NCI-H345 (cell line): ENCODE measurements around the gene GALNT18.
A peak's percentile ranks its signal among the peaks of the same experiment; 100 is the strongest.

Experiments used
- DNase-seq: peaks from one replicate; lab custom pipeline; 2025; lab: John Stamatoyannopoulos, UW

Gene GALNT18

DNA sequence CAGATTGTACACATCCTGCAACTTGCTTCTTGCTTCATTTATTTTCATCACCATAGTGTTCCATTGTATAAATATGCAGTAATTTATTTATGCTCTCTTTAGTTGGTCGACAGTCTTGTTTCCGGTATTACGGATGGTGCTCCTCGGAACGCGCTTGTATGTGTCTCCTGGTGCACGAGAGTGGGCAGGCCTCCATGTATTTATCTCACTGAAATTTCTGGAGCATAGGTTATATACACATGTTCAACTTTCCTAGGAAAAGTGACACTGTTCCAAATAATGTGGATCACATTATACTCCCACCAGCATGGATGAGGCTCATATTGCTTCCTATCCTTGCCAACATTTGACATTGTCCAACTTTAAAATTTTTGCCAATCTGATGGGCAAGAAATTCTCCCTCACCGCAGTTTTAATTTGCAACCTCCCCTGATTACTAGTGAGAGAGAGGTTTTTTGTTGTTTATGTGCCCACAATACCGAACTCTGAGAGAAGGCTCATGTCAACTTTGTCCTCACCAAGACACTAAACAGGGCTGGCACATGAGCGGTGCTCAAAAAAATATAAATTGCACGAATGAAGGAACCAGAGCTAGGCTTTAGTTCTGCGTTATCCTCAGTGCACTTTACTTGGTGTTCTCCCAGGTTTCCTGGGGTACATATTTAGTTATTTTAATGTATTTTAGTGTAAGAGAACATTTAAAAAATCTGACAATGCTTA, 272.5 kb downstream of the GALNT18 start:
- DNase-seq, result no peak

DNA sequence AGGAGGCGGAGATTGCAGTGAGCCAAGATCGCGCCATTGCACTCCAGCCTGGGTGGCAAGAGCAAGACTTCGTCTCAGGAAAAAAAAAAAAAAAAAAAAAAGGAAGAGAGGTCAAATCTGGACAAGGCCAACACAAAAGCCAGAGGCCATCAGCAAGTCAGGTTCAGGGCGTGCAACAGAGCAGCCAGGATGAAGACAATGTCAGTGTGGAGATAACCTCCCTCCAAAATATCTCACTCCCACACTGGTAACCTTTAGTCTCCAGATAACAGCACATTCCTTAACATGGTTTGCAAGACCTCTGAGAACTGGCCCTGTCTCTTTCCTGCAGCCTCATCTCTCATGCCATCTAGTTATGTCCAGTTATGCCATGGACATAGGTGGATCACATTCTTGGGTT, 273.5 kb downstream of the GALNT18 start:
- no peak for DNase-seq

DNA sequence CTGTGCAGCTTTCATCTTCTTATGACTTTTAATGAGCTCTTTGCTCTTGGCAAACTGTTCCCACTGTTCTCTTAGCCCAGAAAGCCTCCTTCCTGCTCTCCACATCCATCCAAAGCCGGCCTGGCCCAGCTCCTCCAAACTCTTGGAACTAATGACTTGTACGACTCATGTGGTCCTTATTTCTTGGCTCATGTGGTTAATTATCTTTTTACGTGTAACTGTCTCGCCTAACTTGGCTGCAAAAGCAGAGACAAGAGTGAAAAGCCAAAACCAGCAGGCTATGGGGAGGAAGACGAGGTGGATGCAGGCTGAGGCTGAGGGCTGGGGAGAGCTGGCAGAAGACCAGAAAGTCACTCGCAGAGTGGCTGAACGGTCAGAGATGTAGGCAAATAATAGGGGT, 274.2 kb downstream of the GALNT18 start:
- DNase-seq, result no peak

DNA sequence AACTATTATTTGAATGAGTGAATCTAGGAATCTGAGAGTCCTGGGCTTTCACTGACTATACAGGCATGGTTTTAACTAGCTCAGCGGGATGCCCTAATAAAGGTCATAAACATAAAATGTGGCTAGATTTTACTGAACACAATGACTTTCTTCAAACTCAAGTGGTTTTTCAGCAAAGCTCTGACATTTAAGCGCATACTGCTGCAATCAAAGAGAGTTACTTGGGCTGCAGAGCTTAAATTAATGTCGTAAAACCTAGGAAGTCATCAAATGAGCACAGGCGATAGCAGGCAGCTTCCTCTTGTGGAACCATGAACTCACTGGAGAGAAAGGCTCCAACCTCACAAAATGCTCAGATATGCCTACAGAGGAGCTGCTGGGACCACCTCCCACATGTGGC, 275.5 kb downstream of the GALNT18 start:
- DNase-seq, result no peak

DNA sequence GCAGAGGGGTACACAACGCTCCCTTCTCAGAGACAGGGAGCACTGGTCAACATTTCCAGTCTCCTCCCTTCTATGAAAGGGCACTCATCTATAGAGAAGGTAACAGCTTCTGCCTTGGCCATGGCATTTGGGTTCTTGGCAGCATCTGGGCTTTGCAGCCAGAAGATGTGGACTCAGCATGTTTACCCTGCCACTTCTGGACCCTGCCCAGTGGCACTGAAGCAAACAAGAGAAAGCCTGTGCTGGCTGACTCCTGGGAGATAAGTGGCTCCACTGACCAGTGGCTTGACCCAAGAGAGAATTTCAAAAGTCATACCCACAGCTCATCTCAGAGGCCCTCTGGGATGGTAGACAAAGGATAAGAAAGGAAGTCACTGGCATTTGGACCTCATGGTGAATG, 276.7 kb downstream of the GALNT18 start:
- no peak for DNase-seq

DNA sequence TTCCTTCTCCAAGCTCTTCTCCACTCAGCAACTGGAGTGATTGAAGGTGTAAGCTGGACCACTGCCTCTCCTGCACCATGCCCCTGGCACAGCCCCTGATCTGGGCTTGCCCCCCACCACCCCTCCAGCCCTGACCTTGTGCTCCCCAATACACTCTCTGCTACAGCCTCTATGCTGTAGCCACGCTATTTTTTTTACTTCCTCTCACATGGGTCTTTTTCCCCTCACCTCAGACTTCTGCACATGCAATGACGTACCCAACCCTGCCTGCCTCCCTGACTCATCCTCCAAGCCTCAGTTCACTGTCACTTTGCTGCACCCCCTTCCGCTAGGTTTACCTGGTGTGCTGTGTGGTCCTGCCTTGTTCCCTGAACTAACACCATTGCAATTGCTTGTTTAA, 277.8 kb downstream of the GALNT18 start:
- no peak for DNase-seq

DNA sequence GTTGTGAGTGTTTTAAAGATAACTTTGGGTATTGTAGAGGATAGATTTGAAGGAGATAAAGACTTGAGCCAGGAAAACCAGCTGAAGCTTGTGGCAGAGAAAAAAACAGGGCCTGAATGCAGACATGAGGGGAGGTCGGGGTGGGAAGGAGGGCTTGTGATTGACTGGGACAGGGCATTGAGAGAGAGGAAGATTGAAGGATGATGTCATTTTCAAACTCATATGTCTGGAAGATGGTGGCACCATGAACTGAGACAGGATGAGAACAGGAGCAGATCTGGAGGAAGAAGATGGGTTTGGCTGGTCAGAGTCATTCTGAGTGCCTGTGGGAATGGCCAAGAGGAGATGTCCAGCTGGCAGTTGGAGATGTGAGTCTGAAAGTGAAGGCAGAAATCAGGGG, 283.5 kb downstream of the GALNT18 start:
- no peak for DNase-seq

DNA sequence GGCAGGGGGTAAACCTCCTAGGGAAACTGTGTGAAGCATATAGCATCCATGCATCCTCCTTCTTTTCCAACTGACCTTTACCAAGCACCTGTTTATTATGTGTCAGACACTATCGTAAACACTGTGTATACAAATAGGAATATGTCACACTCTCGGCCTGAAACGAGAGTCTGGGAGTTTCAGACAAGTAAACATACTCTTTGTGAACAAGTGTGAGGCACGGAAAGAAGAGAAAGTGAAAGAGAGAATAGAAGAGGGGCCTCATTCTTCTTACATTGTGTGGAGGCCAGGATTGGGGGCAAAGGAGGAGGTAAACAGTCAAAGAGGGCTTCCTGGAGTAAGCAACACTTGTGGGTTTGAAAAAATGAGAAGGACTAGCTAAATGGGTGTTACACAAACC, 285.1 kb downstream of the GALNT18 start:
- DNase-seq, result no peak

DNA sequence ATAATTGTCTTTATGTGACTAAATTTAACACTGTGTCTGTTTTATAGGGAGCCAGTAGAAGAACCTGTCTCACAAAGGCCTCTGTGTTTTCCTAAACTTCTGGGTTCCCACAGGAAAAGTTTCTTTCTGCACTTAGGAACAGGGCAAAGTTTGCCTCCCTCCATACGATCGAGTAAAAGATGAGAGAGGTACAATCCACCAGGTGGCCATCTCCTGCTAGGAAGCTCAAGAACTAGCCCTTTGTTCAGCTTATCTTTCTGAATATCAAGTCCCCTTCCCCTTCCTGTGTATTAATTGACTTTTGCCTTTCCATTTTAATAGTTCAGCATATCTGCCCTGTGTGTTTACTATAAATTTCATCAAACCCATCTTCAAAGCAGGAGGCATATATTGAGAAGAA, 286.8 kb downstream of the GALNT18 start:
- DNase-seq, result no peak

DNA sequence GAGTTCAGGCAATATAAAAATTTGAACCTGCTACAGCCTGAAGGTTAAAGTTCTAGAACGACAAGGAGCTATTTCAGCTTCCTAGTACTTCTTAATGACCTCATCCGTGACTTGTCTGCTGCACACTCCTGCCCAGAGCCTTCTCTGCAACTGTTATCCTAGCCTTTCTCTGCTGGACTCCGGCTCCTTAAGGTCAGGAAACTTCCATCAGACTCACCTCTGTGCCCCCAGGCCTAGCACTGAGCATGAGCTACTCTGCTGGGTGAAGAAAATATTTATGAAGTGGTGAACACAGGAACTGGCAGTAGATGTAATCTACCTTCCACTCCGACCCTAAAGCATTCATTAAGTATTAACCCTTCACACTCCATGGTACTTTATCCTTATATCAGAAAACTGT, 287.2 kb downstream of the GALNT18 start:
- no peak for DNase-seq

DNA sequence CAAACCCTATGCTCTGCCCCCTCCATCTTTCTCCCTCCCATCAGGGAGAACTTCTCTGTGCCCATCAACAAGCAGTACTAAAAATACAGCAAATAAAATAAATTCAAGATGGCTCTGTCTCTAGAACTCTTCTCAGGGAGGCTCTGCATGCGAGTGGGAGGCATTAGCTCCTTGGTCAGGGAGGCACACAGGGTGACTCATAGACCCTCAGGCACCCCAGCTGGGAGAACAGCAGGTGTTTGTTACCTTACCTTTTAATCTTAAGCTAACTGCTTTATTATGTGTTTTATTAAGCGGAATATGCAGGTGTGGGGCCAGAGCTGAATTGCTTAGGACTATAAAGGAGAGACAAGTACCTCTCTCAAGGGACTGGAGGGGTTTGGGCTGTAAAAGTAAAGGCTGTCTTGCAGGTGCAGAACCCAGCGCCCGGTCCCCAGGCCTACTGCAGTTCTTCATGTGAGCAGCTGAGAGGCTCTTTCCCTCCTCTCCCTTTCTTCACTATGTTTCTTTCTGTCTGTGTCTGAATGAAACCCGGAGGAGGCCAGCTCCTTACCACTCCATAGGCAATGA, 289.6 kb downstream of the GALNT18 start:
- DNase-seq, result peak; percentile 75

DNA sequence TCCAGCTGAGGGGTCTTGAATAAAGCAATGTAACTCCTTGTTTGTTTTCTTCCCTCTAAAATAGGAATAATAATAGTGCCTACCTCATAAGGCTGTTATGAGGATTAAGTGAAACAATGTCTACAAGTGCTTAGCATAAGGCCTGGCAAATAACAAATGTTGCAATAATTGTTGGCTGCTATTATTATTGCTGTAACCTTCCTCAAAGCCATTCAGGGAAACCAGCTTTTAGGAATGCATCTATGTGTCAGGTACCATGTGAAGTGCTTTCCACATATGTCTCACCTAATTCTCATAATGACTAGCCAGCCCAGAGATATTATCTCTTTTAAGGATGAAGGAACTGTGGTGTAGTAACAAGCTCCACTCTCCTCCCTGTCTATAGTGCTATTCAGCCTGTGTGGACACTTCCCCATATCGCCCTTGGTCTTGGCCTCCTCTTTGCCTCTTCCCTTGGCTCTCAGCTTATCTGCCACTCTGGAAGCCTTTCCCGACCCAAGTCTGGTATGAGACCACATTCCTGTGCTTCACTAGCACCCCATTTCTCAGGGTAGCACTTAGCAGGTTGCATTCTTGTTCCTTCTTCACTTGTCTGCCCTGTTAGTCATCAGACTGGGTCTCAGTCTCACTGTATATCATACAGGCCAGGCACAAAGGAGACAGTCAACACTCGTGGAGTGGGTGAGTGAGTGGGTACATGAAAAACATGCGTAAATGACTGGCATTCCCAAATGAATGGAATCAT, 292.6 kb downstream of the GALNT18 start:
- DNase-seq, result no peak

DNA sequence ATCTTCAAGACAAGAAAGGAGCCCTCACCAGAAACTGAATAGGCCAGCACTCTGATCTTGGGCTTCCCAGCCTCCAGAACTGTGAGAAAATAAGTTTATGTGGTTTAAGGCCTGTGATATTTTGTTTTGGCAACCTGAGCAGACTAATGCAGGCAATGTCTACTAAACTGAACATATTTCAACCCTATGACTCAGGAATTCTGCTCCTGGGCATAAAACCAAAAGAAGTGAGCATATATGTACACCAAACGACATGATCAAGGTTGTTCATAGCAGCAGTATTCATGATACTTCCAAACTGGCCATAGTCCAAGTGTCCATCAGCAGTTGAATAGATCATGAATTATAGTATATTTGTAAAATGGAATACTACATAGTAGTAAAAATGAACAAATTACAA, 297.7 kb downstream of the GALNT18 start:
- DNase-seq, result no peak

DNA sequence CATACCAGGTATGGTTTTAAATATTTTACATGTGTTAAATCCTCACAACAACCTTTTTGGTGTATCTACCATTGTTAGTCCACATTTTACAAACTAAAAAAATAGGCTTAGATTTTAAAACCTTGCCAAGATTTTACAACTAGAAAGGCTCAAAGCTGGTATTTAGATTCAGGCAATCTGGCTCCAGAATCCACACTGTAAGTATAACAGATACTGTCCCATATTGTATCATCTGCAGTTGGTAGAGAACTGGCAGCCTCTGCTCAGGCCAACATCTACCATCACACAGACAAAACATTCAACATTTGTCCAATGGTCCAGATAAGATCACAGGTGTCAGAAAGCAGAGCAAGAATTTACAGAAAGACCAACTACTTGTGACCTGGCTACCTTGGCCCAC, 299.7 kb downstream of the GALNT18 start:
- no peak for DNase-seq

DNA sequence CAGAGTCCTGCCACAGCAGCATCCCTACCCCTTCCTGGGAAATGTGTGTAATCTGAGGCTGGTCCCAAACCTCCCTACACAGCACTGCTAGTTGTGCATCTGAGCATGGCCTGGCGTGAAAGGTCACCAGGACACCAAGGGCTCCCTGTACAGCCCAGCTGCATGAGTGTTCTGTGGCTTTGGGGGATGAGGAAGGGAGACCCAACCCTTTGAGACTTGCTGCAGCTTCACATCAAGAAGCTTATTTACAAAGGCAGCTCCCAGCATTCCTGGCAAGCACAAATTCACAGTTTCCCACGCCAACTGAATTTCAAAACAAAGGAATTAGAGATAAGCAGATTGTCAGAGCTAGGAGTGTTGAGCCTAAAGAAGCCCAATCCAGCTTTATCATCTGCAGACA, 301.0 kb downstream of the GALNT18 start:
- no peak for DNase-seq

DNA sequence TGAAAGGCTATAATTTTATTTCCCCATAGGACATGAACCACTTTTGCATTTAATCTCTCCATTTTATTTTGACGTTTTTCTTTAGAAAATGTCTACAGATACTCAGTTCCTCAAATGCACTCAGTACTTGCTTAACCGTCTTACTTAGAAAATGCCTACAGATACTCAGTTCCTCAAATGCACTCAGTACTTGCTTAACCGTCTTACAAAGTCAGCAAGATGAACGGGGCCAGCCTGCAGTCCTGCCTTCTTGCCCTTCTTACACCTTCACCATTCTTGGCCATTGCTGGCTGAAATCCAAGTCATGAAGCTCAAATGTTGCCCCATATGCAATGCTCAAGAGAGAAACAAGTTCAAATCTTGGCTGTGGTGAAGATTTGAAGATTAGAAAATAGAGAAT, 302.8 kb downstream of the GALNT18 start:
- DNase-seq, result no peak

DNA sequence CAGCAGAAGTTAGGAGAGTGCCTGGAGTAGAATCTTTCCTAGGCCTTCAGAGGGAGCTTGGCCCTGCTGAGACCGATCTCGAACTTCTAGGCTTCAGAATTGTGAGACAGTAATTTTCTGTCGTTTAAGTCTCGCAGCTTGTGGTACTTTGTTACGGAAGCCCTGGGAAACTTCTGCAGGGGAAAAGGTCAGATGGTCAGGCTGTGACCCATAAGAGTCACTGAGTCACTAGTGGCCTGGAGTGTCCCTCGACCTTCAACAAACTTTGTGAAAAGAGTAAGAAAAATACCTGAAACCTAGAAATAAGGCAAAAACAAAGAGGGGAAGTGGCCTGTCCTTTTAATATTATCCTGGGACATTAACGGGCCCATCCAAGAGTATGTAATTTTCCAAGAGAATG, 303.3 kb downstream of the GALNT18 start:
- no peak for DNase-seq

DNA sequence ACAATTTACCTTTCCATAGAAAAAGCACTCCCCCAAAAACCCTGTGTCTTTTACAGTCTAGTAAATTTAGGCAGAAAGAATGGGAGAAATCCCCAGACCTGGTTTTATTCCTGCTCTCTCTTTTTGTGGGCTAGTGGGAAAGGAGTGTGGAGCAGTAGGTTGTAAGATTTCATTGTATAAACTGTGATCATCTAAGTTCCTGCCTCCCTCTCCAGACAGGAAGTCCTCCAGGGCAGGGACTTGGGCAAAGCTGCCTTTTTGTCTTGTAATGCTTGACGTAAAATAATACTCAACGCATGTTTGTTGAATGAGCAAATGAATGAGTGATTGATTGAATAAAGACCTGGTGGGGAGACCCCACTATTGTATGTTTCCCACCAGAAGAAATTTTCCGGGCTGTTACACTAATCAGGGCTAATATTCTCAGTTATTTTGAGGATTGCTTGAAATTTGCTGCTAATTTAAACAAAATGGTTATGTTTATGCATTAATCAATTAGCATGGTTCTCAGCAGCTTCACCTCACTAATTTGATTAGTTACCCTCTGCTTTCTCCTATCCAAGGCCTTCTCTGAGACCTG, 305.1 kb downstream of the GALNT18 start:
- DNase-seq, result no peak

DNA sequence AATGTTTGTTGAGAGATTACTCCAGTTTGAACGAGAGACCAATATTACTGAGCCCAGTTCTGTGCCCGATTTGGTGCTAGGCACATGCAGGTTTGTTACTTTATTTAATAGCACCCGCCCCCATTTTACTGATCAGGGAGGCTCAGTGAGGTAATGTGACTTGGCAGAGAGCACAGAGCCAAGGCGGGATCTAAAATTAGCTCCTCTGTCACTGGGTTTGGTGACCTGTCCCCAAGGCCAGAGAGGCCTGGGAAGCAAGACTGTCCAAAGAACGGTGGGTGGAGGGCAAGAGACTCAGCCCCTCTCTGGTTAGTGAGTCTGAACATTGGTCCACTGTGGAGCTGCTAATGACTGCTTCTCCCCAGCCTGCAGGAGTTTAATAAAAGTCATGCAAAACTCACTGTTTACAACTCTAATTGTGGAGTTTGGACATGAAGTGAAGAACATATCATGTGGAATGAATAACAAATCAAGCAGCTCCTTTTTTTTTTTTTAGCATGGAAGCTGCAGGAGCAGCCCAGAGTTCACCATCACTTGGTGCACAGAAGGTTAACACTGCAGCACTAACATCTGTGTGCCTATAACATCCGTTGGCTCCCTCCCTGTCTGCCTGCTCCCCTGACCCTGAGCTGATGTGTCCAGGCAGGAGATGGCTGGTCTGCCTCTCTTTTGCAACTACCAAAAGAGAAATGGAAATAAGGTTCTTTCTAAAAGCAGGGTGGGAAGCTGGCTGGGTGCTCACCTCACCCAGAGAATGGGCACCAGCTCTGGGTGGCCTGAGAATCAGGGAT, 307.7 kb downstream of the GALNT18 start:
- DNase-seq, result no peak

DNA sequence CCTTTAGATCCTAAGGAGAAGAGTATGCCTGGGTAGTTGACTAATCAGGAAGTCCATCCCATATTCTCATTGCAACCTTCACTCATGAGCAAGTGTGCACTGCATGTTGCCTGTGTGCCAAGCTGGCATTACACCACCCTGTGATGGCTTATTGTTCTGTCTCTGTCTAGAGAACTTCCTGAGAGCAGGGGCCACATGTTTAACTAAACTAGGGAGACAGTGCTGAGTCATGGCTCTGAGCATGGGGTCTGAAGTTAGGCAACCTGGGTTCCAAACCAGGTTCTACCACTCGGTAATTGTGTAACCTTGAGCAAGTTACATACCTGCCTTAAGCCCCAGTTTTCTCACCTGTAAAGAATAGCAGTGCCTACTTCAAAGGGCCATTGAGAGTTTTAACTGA, 308.4 kb downstream of the GALNT18 start:
- DNase-seq, result no peak

DNA sequence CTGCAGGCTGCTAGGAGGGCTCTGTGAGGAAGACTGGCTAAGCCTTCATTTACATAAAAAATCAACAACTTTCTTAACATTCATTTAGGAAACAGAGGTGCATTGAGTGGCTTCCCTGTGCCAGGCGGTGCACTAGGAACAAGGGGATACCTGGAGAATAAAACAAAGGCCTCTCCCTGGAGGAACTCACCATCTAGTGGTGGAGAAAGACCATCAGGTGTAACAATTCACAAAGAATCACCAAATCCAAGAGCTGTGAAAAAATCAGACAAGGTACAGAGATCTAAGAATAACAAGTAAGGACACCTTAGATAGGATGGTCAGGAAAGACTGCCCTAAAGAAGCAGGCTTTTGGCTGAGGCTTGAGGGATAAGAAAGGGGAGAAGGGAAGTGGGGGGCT, 309.1 kb downstream of the GALNT18 start:
- no peak for DNase-seq

DNA sequence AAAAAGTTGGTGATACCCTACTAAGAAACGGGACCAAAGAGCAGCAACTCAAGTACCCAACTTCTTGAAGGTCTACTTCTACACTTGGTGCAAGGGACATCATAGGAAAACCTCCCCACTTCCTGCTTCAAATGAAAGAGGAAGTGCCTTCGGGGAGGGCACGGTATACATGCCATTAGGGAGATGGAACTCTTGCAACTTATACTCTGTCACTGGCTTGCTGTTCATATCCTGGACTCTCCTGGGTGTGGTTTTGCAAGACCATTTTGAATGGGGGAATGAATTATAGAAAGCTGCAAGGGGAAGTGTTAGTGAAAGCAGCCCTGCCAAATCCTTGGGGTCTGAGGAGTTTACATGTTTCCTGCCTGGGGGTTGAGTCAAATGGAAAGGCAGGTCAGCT, 310.6 kb downstream of the GALNT18 start:
- no peak for DNase-seq
